ENCODE data around the gene ZC3H4.

DNA sequence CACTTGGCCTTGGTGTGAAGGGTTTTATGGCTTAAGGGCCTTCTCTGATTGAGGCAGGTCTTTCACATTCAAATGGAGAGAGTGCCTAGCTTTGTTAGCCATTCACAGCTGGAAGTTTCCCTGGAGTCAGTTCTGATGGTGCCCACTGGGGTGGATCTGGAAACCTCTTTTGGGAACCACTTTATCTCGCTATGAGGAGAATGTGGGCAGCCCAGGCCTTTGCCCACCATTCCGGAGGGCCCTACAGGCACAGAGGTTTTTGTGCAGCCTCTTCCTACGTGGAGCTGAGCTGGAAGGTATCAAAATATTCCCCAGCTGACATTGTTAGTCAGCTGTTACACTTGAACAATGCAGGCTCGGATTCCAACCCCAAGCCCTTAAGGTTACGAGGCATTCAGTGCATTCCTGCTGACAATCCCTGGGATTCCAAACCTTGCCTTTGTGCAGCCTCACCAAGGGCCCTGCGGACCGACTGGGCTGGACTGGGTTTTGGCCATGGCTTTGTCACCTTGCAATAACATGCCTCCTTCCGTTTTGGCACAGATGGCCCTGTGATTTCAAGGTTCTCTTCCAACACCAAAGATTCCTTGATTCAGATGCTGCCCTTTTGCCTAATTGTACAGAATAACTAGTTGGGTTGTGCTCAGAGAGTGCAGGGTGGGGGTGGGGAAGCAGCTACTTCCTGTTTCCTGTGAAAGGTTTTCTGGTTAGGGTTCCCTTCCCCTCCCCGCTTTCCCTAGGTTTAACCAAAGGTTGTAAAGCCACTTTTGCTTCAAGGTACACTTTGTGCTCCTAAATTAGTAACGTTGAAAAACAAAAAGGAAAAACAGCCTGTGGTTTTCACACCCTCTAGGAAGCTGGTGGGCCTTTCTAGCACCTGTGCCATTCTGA is 44.1 kb upstream of the ZC3H4 start:
- TF ChIP-seq, protein P1, sequence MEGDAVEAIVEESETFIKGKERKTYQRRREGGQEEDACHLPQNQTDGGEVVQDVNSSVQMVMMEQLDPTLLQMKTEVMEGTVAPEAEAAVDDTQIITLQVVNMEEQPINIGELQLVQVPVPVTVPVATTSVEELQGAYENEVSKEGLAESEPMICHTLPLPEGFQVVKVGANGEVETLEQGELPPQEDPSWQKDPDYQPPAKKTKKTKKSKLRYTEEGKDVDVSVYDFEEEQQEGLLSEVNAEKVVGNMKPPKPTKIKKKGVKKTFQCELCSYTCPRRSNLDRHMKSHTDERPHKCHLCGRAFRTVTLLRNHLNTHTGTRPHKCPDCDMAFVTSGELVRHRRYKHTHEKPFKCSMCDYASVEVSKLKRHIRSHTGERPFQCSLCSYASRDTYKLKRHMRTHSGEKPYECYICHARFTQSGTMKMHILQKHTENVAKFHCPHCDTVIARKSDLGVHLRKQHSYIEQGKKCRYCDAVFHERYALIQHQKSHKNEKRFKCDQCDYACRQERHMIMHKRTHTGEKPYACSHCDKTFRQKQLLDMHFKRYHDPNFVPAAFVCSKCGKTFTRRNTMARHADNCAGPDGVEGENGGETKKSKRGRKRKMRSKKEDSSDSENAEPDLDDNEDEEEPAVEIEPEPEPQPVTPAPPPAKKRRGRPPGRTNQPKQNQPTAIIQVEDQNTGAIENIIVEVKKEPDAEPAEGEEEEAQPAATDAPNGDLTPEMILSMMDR (IDR thresholded peaks at IDR 0.05; ENCODE audit: low read depth, low read length): no peak
- no peak for TF ChIP-seq MYC (IDR thresholded peaks at IDR 0.05; ENCODE audit: low read depth, low read length)
- TF ChIP-seq POLR2A (IDR thresholded peaks at IDR 0.05; ENCODE audit: extremely low read depth, insufficient read length): no peak

Data from NB4 (cell line).